K562 (cell line): Measurements from ENCODE around the gene SMC4. TPM values are rescaled to one million over a fixed set of nuclear protein-coding genes. Genes with fewer than 3 reads are reported as not detected.
A peak's percentile ranks its signal among the peaks of the same experiment; 100 is the strongest.

ENCODE experiments used
- E4F1 ChIP-seq: fragments of 250-450 bp; sonication (Bioruptor Pico); IDR thresholded peaks from 2 replicates; pipeline ENCODE4 v1.5.0; 2021; ENCODE audit warnings: mild to moderate bottlenecking, borderline replicate concordance
- EP400 ChIP-seq: fragments of 450-650 bp; IDR thresholded peaks from 2 replicates; pipeline ENCODE4 v1.6.1; 2017; ENCODE audit warnings: antibody characterized with exemption, mild to moderate bottlenecking, moderate library complexity
- ETS2 ChIP-seq: IDR thresholded peaks from 2 replicates; pipeline ENCODE4 v1.6.1; 2016; ENCODE audit warnings: borderline replicate concordance, missing genetic modification characterization, mild to moderate bottlenecking, moderate library complexity, missing compliant biosample characterization; ENCODE audit not compliant: poor library complexity, severe bottlenecking
- FOXO4 ChIP-seq: fragments of 450-650 bp; formaldehyde crosslinking; IDR thresholded peaks from 2 replicates; pipeline ENCODE4 v1.4.0; 2020; ENCODE audit warnings: mild to moderate bottlenecking, moderate library complexity
- FUS ChIP-seq: fragments of 200-400 bp; formaldehyde crosslinking; optimal IDR thresholded peaks from 2 replicates; pipeline ENCODE3; 2017; ENCODE audit warnings: low read depth, low read length
- GATAD2A ChIP-seq: fragments of 450-650 bp; IDR thresholded peaks from 2 replicates; pipeline ENCODE4 v1.6.1; 2017
- HDGF ChIP-seq: fragments of 450-650 bp; IDR thresholded peaks from 2 replicates; pipeline ENCODE4 v1.6.1; 2016
- IFI16 ChIP-seq: fragments of 250-450 bp; sonication (Bioruptor Pico); IDR thresholded peaks from 2 replicates; pipeline ENCODE4 v2.1.2; 2022; ENCODE audit warnings: mild to moderate bottlenecking, inconsistent platforms
- LEF1 ChIP-seq: fragments of 450-650 bp; IDR thresholded peaks from 2 replicates; pipeline ENCODE4 v1.6.1; 2016; ENCODE audit warnings: mild to moderate bottlenecking
- MAZ ChIP-seq, 2 experiments: fragments of 450-650 bp in 1 of 2; sonication (generic) in 1 of 2; formaldehyde crosslinking; IDR thresholded peaks in 1 of 2; conservative IDR thresholded peaks in 1 of 2; 2 replicates each; pipeline versions ENCODE4 v1.4.0 to v1.5.0; 2020; ENCODE audit warnings: mild to moderate bottlenecking in 1 of 2, missing genetic modification reagents in 1 of 2
- RBFOX2 ChIP-seq: fragments of 200-400 bp; formaldehyde crosslinking; IDR thresholded peaks from 2 replicates; pipeline ENCODE4 v1.6.1; 2017; ENCODE audit warnings: low read depth, mild to moderate bottlenecking, low read length, moderate library complexity
- SMAD1 ChIP-seq: fragments of 150-350 bp; IDR thresholded peaks from 2 replicates; pipeline ENCODE4 v1.6.1; 2014; ENCODE audit warnings: low read length, low read depth; ENCODE audit not compliant: partially characterized antibody
- SMAD4 ChIP-seq: fragments of 250-450 bp; sonication (Bioruptor Pico); conservative IDR thresholded peaks from 2 replicates; pipeline ENCODE4 v1.8.0; 2021; ENCODE audit warnings: inconsistent platforms, mild to moderate bottlenecking, moderate library complexity
- SMC3 ChIP-seq: conservative IDR thresholded peaks from 2 replicates; pipeline ENCODE4 v1.6.1; 2011; ENCODE audit warnings: low read depth, low read length, improper control_type of control experiment; ENCODE audit not compliant: insufficient read depth
- SRSF1 ChIP-seq: fragments of 200-400 bp; formaldehyde crosslinking; IDR thresholded peaks from 2 replicates; pipeline ENCODE4 v1.6.1; 2017; ENCODE audit warnings: mild to moderate bottlenecking, low read depth, low read length, moderate library complexity
- STAG1 ChIP-seq: sonication (generic); formaldehyde crosslinking; IDR thresholded peaks from 2 replicates; pipeline ENCODE4 v1.5.0; 2020; ENCODE audit warnings: missing genetic modification reagents, borderline replicate concordance
- SUPT5H ChIP-seq: fragments of 450-650 bp; IDR thresholded peaks from 2 replicates; pipeline ENCODE4 v1.6.1; 2016
- TFE3 ChIP-seq: fragments of 450-650 bp; formaldehyde crosslinking; IDR thresholded peaks from 2 replicates; pipeline ENCODE4 v1.4.0; 2020; ENCODE audit warnings: mild to moderate bottlenecking, mixed read lengths
- USF1 ChIP-seq: sonication (generic); formaldehyde crosslinking; IDR thresholded peaks from 2 replicates; pipeline ENCODE4 v1.9.0; 2022; ENCODE audit warnings: mild to moderate bottlenecking, missing genetic modification reagents
- ZNF217 ChIP-seq: sonication (generic); formaldehyde crosslinking; IDR thresholded peaks from 2 replicates; pipeline ENCODE4 v1.8.0; 2022; ENCODE audit warnings: mild to moderate bottlenecking, missing genetic modification reagents
- ZNF41 ChIP-seq: fragments of 250-450 bp; sonication (Bioruptor Pico); conservative IDR thresholded peaks from 2 replicates; pipeline ENCODE4 v1.4.0; 2020; ENCODE audit warnings: mild to moderate bottlenecking
- ZNF436 ChIP-seq: fragments of 250-450, 450-650 bp; sonication (Bioruptor Pico); formaldehyde crosslinking; IDR thresholded peaks from 2 replicates; pipeline ENCODE4 v1.7.0; 2020; ENCODE audit warnings: mild to moderate bottlenecking
- ZNF717 ChIP-seq: fragments of 250-450 bp; sonication (Bioruptor Pico); IDR thresholded peaks from 2 replicates; pipeline ENCODE4 v1.5.0; 2021
- polyA plus RNA-seq, 8 experiments: library from polyadenylated mRNA; depleted of rRNA in 4 of 8; stranded (reverse) in 5 of 8; unstranded in 3 of 8; fragments of >200 nt; fragmentation: Nextera tagmentation in 2 of 8; fragmentation: Illumina TruSeq in 1 of 8; extraction: Ambion mirVana in 2 of 8; extraction: Trizol in 1 of 8; gene quantifications; 2 replicates each; pipeline versions ENCODE4 v1.2.1 to v1.2.3, GENCODE V29; 2011 to 2014; ENCODE audit warnings: inconsistent platforms in 1 of 8, missing spikeins in 1 of 8
- total RNA-seq, 7 experiments: library from RNA; depleted of rRNA in 6 of 7; stranded (reverse); fragments of >200 nt in 6 of 7; fragmentation: Illumina TruSeq in 2 of 7; extraction: Trizol in 2 of 7; gene quantifications; 2 replicates each; pipeline versions ENCODE4 v1.2.1 to v1.2.3, GENCODE V29; 2011 to 2021; ENCODE audit warnings: low replicate concordance in 1 of 7

The SMC4 gene
- total and polyA plus RNA-seq, 9 of the 15 experiments (the other 6 are each of a cell fraction or from before 2014, with no cell fraction given): 87.9 to 347 (median 176) TPM

- TF ChIP-seq FOXO4 (CRISPR knock-in tag): no peak
- no peak for TF ChIP-seq ZNF717
- TF ChIP-seq ETS2 (tag): no peak
- TF ChIP-seq SMAD1: peak; percentile 7
- TF ChIP-seq HDGF: no peak
- TF ChIP-seq EP400: no peak
- no peak for TF ChIP-seq SMC3
- no peak for TF ChIP-seq SRSF1
- TF ChIP-seq ZNF217 (CRISPR knock-in tag): no peak
- peak; percentile 82 for TF ChIP-seq RBFOX2
- TF ChIP-seq SMAD4 (CRISPR knock-in tag): no peak
- no peak for TF ChIP-seq FUS
- no peak for TF ChIP-seq ZNF41
- TF ChIP-seq SUPT5H: no peak
- no peak for TF ChIP-seq GATAD2A
- no peak for TF ChIP-seq LEF1
- no peak for TF ChIP-seq E4F1
- no peak for TF ChIP-seq STAG1 (CRISPR knock-in tag)
- TF ChIP-seq TFE3: no peak
- 0 out of 4 replicates have a peak, but pooled peaks of 1 of the 2 experiments have one; percentile 8 for TF ChIP-seq MAZ (CRISPR knock-in tag; conservative IDR thresholded peaks at IDR 0.05 in 1 of 2, IDR thresholded peaks at IDR 0.05 in 1 of 2)
- no peak for TF ChIP-seq ZNF436
- TF ChIP-seq IFI16: no peak
- TF ChIP-seq USF1: peak; percentile 20; the same call in 1 of the 2 replicates
Measured at GRCh38 chr3:160400030-160400701, 716 bp downstream of the SMC4 start (continued).
